ENCODE measurements around the gene LIX1L.

Gene LIX1L

DNA sequence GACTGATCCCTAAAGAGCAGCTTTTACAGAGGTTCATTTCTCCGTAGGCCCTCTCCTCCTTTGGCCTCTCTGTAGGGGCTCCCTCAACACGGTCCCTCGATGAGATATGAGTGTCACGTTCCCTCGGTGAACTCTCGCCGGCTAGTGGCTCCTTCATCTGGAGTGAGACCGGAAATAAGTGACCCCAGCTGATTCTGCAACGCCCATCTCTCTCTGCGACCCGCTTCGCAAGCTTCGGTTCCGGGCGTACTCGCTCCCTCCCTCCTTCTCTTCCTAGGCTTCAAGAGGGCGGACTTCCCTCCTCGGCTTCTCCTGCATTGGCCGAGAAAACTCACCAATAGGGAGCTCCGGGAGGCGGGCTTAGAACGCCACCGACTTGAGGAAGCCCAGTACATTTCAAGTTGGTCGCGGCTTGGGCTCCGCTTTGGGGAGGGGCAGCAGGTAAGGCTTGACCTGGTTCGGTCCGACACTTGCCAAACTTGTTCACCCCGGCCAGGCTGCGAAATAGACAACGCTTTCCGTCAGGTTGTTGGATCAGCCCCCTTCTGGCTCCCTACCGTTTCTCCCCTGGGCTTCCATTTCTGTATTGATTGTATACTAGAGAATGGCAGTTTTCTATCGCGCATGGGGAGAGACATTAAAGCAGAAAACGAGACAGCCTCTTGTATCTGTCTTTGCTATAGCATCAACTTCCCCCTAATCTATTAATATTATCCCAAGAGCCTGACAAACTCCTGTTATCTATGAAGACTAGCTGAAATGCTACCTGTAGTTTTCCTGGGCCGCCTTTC is 6.7 kb upstream of the LIX1L start, which contains the start of the genes ANKRD34A and POLR3GL:
ANKRD34A (minus strand) TSS at position 248 of the 791 bp plus-strand sequence. CDS start 2,816 bp downstream, outside the sequence.
POLR3GL (plus strand) TSS at position 363 of the 791 bp plus-strand sequence. CDS start 10,176 bp downstream, outside the sequence.
- DNase-seq (ENCODE audit: extremely low spot score, insufficient read length, low read depth) (peak; percentile 76), FAIRE-seq (peak; percentile 99)

DNA sequence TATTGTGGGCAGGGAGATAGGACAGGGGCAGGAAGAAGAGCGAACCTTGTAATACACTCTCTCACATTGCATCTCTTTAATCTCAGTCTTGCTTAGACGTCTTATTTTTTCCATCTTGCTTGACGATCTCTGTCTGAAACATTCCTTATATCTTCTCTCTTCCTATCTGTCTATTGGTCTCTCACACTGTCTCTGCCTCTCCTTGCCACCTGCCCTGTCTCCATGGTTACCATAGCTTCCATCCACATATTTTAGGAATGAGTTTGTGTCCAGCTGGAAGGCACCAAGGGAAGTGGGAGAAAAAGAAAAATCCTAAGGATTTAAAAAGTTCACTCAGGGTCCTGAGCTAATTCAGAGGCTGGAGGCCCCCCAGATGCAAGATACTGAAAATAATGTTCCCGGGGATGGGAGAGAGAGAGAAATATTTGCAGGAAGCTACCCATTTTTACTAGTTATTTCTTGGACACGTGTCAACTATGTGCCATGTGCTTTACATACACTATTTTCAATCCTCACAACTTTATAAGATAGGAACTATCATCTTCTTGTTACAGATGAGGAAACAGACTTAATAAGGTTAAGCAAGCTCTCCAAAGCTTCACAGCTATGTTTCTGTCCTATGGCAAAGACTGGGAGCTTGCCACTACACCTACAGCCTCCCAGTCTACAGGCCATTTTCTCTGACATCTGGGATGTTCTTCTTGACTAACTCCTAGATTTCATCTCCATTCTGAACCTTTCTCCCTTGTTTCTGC is 5.6 kb upstream of the LIX1L start:
- FAIRE-seq (no peak), DNase-seq (ENCODE audit: extremely low spot score, insufficient read length, low read depth) (no peak)

GRCh38 chr1:145962157-145963102 is 4.6 kb upstream of the LIX1L start:
- FAIRE-seq: no peak
- DNase-seq (ENCODE audit: extremely low spot score, insufficient read length, low read depth): no peak

- DNase-seq (ENCODE audit: extremely low spot score, insufficient read length, low read depth): no peak
- FAIRE-seq: no peak
Observed at GRCh38 chr1:145961425-145962156, 3.8 kb upstream of the LIX1L start.

DNA sequence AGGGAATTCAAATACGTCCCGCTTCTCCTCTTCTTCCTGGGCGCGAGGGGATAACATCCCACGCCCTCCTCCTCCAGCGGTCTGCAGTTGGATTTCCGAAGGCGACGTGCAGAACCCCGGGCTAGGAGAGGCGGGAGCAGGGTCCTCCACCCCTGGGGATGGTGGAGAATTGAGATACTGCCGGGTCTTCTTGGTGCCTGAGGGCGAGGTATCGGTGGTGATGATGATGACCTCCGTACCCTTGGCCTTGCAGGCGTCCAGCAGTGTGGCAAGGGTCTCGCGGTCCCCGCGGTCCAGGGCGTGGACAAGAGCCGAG is 3.2 kb upstream of the LIX1L start:
- FAIRE-seq (no peak), DNase-seq (ENCODE audit: extremely low spot score, insufficient read length, low read depth) (no peak)

DNA sequence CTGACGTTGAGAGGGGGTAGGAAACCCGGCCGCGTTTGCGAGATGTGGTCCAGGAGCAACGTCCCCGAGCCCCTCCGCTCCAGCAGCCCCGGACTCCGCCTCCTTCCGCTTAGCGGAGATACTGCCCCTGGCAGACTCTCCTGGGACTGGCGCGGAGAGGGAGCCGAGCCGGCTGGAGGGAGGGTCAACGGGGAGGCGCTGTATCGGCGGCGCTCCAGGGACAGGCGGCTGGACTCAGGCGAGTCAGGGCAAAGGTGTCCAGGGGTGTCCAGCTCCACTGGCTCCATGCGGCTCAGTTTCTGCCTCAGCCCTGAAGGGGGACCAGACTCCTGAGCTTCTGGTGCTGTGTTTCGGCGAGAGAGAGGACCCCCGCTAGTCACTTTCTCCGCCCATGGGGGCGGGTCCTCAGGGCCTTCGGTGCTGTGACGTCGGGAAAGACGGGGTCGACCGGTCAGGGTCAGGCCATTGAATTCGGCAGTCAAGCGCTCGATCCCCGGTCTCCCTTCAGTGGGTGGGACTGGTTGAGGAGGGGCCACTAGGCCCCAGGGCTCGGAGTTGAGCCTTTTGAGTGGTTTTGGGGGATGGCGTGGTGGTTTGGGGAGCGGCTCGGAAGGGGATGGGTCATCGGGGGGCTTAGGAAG is 2.8 kb upstream of the LIX1L start:
- FAIRE-seq (no peak), DNase-seq (ENCODE audit: extremely low spot score, insufficient read length, low read depth) (peak; percentile 30)

DNA sequence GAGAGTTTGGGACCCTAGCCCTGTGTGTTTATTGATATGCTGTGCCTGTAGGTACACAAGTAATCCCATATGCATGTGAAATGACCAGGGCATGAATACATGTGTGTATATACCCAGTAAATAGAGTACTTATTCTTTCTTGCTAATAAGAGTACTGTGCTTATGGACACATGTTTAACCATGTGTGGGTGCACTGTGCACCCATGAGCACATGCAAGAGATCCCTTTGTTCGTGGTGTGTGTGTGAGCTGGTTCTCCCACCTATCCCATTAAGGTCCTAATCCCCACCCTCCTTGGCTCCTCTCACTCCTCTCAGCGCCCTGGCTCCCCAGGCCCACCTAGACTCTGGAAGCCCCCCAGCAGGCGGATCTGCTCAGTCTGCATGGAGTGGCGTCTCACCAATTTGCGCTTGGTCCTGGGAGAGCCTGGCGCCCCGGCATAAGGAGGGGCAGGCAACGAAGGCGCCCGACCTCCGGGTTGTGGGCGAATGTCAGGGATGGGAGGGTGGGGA is 2.2 kb upstream of the LIX1L start:
- no peak for DNase-seq (ENCODE audit: extremely low spot score, insufficient read length, low read depth)
- FAIRE-seq: no peak

- no peak for DNase-seq (ENCODE audit: extremely low spot score, insufficient read length, low read depth)
- FAIRE-seq: no peak
Observed at GRCh38 chr1:145959333-145959732, 1.5 kb upstream of the LIX1L start.

- DNase-seq (ENCODE audit: extremely low spot score, insufficient read length, low read depth) (no peak), FAIRE-seq (no peak)
Observed at GRCh38 chr1:145958734-145959133, 917 bp upstream of the LIX1L start.

DNA sequence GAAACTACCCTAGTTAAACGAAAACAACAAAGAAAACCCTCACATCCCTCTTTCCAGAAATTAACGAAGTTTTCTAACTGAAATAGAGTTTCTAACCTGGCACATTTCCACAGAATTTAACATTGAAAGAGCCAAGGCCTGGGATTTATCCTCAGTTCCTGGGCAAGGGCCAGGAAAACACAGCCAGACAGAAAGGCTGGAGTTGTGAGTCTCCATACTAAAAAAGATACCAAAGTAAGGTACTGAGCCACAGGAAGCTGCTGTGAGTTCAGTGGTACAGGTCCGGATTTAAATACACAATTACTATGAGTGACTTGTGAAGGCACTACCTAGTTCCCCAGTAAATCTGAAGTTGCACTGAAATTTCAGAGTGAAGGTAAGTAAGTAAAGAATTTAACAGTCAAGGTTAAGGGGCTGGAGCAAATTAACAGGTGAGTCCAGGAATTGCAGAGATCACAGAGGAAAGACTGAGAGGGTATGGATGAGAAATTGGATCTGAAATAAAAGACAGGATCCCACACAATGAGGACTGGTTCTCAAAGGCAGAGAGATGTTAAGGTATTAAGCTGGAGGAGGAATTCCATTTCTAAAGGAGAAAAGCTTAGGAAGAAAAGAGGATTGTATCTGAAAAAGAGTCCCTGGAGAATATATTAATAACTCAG is 905 bp downstream of the LIX1L start:
- FAIRE-seq: peak; percentile 9
- DNase-seq (ENCODE audit: extremely low spot score, insufficient read length, low read depth): no peak

- FAIRE-seq: no peak
Observed at GRCh38 chr1:145956361-145956760, 1.5 kb downstream of the LIX1L start.

GRCh38 chr1:145955436-145955835 is 2.4 kb downstream of the LIX1L start:
- FAIRE-seq (no peak), DNase-seq (ENCODE audit: extremely low spot score, insufficient read length, low read depth) (no peak)

More at GRCh38 chr1:145956361-145956760, 1.5 kb downstream of the LIX1L start:
- DNase-seq (ENCODE audit: extremely low spot score, insufficient read length, low read depth): no peak

DNA sequence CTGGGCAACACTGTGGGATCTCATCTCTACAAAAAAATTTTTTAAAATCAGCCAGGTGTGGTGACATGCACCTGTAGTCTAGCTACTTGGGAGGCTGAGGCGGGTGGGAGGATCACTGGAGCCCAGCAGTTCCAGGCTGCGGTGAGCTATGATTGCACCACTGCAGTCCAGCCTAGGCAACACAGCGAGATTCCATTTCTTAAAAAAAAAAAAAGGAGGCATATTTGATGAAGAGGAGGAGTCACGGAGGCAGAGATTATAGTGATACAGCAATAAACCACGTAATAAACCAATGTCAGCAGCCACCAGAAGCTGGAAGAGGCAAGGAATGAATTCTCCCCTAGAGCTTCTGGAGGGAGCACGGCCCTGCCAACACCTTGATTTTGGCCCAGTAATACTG is 4.0 kb downstream of the LIX1L start:
- FAIRE-seq: no peak
- no peak for DNase-seq (ENCODE audit: extremely low spot score, insufficient read length, low read depth)

DNA sequence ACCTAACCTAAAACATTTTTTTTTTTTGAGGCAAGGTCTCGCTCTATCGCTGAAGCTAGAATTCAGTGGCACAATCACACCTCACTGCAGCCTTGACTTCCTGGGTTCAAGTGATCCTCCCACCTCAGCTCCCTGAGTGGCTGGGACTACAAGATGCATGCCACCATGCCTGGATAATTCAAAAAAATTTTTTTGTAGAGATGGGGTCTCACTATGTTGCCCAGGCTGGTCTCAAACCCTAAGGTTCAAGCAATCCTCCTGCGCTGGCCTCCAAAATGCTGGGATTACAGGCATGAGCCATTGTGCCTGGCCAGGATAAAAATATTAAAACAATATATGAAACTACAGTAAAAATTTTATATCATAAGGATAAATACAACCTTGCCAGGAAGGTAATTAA is 4.9 kb downstream of the LIX1L start:
- DNase-seq (ENCODE audit: extremely low spot score, insufficient read length, low read depth) (no peak), FAIRE-seq (no peak)

GRCh38 chr1:145951526-145951925 is 6.3 kb downstream of the LIX1L start:
- DNase-seq (ENCODE audit: extremely low spot score, insufficient read length, low read depth): no peak
- FAIRE-seq: no peak

DNA sequence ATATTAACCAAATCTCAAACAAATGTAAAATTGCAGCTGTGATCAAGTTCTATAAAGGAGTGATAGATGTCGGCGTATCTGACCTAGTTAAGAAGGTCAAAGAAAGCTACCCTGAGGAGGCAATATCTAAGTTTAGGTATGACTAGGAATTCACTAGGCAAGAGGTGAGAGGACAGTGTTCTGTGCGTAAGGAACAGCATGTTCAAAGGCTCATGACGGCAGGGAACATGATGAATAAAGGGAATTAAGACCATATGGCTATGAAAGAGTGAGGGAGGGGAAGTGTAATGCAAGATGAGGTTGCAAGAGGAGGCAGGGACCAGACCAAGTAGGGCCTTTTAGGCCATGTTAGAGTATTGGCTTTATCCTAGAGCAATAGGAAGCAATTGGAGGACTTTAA is 8.6 kb downstream of the LIX1L start:
- DNase-seq (ENCODE audit: extremely low spot score, insufficient read length, low read depth): no peak

GRCh38 chr1:145947551-145947950 is 10.3 kb downstream of the LIX1L start:
- FAIRE-seq: no peak
- DNase-seq (ENCODE audit: extremely low spot score, insufficient read length, low read depth): no peak

More for the DNA sequence above, 8.6 kb downstream of the LIX1L start:
- FAIRE-seq: no peak

DNA sequence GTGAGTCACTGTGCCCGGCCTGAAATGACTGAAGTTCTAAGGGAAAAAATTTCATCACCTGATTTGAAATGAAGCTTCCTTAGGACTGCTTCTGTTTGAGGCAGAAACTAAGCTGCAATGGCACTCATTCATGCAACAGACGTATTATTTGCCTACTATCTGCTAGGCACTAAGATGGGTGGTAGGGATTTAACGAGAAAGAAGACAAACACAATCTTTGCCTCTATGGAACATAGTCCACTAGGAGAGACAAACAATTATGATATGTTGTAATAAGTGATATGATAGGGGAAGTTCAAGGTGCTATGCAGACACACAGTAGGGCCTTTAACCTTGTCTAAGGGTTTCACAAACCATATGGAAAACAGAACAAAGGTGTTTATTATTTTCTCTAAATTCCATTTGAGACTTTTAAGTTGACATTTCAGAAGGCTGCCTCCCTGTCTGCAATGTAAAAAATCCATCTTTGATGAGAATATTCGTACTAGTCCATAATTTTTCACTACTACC is 11.3 kb downstream of the LIX1L start:
- FAIRE-seq (no peak), DNase-seq (ENCODE audit: extremely low spot score, insufficient read length, low read depth) (no peak)
